Stimulated activated CD4-positive, alpha-beta T cell treated with anti-CD3 and anti-CD28 coated beads, Interleukin-12 subunit alpha, Interleukin-12 subunit beta, amount 100 ng/mL, for 4 hours (primary cell): ENCODE results near the gene GALM.
"Not testable (repeated sequence)": the region's sequence is repeated elsewhere in the genome, so short reads cannot be mapped to it uniquely, and the experiment has no call there.

ENCODE experiments used
- DNase-seq: peaks from one replicate; pipeline ENCODE4 v3.0.0-alpha.2; 2020

The GALM gene

GRCh38 chr2:38665854-38666555 is at the start of gene GALM:
Gene GALM, plus strand, starts transcription at chr2:38666114. Its CDS starts 48 bp downstream, at chr2:38666162.
- DNase-seq, result peak; percentile 37

- DNase-seq, result no peak
Observed at GRCh38 chr2:38617301-38617700, 48.6 kb upstream of the GALM start.

DNA sequence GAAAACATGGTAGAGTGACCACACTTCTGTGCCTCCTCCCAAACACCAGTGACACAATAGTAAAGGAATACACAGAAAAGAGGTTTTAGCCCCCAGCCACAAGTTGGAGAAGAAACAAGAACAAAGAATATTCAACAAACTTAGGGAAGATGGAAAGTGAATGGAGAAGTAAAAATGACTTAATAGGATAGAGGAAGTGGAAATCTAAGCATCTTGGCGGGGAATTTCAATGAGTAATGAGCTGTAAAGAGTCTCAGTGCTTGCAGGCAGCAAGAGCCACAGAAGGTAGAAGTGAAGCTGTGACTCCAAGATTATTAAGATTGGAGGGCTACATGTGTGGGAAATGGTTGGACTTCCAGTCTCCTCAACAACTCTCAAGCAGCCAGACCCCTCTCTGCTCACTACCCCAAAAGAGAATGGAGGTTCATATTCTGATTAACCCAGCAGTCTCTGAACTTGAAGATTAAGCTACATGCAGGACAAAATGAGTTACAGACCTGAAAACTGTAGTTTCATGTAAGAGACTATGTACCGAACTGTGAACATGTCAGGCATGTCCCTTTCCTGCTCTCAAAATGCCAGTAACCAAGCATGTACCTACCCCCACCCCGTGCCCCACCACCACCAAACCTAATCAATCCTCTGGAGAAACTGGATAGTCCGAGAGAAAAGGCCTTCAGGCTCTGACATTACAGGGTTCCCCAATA is 46.3 kb upstream of the GALM start:
- DNase-seq, result no peak

- no peak for DNase-seq
Observed at GRCh38 chr2:38620282-38620977, 45.5 kb upstream of the GALM start.

DNA sequence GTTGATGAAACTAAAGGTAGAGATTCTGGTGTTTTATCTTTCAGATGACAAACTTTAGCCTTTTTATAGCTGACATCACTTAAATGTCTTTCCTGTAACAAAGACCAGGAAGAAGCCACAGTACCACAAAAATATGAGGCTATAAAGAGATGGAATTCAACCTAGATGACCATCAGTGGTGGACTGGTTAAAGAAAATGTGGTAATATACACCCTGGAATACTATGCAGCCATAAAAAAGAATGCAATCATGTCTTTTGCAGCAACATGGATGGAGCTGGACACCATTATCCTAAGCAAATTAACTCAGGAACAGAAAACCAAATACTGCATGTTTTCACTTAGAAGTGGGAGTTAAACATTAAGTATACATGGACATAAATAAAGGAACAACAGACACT is 44.9 kb upstream of the GALM start:
- no peak for DNase-seq

DNA sequence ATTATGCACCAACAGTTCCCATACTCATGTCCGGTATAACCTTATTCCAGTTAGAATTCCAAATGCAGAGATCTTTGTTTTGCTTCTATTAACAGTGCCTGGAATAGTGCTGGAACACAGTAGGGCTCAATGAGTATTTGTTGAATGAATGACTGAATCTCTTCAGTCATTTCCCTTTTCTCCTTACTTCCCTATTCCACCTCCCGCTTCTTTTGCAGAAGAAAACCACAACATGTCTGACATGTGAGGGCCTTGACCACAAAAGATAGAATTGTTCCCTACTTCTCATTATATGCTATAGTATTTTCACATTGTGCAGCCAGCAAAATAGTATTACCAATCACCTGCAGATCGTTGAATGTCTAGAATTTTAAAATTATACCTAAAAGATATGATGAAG is 43.7 kb upstream of the GALM start:
- DNase-seq, result no peak

GRCh38 chr2:38626326-38627035 is 39.4 kb upstream of the GALM start:
- DNase-seq, result no peak

GRCh38 chr2:38627391-38627790 is 38.5 kb upstream of the GALM start:
- DNase-seq, result no peak

DNA sequence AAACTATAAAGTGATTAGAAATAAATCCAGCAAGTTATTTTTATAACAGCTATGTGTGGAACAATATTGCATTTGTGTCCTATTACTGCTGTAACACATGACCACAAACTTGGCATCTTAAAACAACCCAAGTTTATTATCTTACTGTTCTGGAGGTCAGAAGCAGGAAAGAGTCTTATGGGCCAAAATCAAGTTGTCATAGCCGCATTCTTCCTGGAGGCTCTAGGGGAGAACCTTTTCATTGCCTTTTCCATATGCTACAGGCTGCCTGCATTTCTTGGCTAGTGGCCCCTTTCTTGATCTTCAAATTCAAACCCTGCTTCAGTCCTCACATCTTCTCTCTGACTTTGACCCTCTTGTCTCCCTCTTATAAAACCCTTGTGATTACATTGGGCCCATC is 36.2 kb upstream of the GALM start:
- DNase-seq, result no peak

- no peak for DNase-seq
Observed at GRCh38 chr2:38631976-38632375, 33.9 kb upstream of the GALM start.

- no peak for DNase-seq
Observed at GRCh38 chr2:38632980-38633379, 32.9 kb upstream of the GALM start.

GRCh38 chr2:38633895-38634294 is 32.0 kb upstream of the GALM start:
- DNase-seq, result no peak

GRCh38 chr2:38634684-38635083 is 31.2 kb upstream of the GALM start:
- DNase-seq, result no peak

GRCh38 chr2:38635139-38635538 is 30.8 kb upstream of the GALM start:
- DNase-seq, result no peak

DNA sequence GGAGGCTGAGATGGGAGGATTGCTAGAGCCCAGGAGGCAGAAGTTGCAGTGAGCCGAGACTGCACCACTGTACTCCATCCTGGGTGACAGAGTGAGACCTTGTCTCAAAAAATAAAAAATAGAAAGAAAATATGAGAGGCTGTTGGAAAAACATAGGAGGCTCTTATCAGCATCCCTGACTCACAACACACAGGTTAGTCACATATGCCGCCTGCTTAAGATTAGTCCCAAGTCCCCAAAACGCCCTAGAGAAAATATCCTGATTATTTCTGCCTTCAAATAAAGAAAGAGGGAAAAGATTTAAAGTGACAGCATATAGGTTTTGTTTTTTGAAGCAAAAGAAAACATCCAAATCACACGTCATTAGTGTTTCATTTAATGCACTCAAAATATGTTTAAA is 29.8 kb upstream of the GALM start:
- no peak for DNase-seq

DNA sequence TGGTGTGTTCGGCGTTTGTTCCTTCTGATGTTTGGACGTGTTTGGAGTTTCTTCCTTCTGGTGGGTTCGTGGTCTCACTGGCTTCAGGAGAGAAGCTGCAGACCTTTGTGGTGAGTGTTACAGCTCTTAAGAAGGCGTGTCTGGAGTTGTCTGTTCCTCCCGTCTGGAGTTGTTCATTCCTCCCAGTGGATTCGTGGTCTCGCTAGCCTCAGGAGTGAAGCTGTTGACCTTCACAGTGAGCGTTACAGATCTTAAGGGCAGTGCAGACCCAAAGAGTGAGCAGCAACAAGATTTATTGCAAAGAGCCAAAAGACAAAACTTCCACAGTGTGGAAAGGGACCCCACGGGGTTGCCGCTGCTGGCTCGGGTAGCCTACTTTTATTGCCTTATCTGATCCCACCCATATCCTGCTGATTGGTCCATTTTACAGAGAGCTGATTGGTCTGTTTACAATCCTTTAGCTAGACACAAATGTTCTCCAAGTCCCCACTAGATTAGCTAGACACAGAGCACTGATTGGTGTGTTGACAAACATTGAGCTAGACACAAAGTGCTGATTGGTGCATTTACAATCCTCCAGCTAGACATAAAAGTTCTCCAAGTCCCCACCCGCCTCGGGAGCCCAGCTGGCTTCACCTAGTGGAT is 23.4 kb upstream of the GALM start:
- DNase-seq, result not testable (repeated sequence)

DNA sequence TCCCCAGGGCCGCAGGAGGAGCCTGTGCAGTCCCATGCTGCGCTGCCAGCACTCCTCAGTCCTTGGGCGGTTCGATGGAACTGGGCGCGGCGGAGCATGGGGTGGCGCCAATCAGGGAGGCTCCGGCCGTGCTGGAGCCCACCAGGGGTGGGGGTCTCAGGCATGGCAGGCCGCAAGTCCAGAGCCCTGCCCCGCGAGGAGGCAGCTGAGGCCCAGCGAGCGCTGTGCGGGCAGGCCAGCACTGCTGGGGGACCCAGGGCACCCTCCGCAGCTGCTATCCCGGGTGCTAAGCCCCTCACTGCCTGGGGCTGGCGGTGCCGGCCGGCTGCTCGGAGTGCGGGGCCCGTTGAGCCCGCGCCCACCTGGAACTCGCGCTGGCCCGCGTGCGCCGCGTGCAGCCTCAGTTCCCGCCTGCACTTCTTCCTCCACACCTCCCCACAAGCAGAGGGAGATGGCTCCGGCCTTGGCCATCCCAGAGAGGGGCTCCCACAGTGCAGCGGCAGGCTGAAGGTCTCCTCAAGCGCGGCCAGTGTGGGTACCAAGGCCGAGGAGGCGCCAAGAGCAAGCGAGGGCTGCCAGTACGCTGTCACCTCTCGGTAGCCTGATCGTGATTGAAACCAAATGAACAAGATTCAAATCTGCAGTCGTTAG is 22.8 kb upstream of the GALM start:
- no peak for DNase-seq

DNA sequence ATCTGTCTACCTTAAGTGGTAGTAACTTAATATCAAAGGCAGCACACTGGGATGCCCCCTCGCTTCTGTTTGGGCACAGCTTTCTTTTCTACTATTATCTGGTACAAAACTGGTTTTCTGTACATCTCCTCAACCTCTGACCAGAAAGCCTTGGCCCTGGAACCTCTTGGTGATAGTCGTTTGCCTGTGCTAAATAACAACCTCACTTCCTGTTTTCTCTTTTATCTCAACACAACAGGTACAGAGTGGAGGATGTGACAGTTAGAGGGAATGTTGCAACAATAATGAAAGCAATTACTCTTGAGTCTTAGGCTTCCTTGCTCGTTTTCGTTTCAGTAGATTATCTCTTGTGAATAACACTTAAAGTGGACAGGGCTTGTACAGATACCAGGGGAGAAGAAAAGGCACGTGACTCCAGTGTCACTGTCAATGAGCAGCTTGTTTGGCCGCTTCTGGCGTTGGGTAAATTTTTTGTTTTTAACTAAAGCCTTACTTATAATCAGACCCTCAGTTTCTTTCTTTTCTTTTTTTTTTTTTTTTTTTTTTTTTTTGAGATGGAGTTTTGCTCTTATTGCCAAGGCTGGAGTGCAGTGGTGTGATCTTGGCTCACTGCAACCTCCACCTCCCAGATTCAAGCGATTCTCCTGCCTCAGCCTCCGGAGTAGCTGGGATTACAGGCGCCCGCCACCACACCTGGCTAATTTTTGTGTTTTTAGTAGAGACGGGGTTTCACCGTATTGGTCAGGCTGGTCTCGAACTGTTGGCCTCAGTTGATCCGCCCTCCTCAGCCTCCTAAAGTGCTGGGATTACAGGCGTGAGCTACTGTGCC is 22.0 kb upstream of the GALM start:
- not testable (repeated sequence) for DNase-seq

DNA sequence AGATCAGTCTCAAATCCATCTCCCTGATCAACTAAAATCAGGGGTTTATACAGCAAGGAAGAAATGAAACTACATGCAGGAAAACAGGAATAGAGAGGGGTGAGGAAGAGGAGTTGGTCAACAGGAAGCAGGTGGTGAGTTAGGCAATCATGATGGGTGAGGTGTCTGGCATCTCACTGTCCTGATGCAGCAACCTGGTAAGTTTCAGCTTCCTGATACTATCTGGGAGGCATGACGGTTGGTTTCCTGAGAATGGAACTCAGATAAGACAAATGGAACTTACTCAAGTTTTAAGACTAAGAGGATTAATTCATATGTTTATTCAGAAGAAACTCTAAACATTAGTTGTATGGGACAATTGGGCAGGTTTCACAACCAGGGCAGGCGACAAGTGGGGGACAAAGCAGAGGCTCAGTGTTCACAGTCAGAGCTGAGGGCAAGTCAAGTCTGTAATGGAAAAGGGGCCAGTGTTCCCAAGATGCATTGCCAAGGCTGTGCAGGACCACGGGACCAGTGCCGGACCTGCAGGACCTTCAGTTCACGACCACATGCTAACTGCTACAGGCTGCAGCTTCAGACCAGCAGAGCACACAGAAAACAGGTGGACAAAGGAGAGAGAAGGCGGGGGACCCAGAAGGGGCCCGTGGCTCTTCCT is 17.7 kb upstream of the GALM start:
- DNase-seq, result no peak

- DNase-seq, result no peak
Observed at GRCh38 chr2:38649176-38649728, 16.7 kb upstream of the GALM start.

GRCh38 chr2:38650012-38650411 is 15.9 kb upstream of the GALM start:
- DNase-seq, result no peak
